Ovary (tissue), 3 donors: Measurements from ENCODE around the gene USP48.
"Not testable (repeated sequence)": the region's sequence is repeated elsewhere in the genome, so short reads cannot be mapped to it uniquely, and the experiment has no call there.

Experiments
- EP300 ChIP-seq: sonication (generic); formaldehyde crosslinking; IDR thresholded peaks from one replicate; pipeline ENCODE4 v1.6.1; 2017; ENCODE audit warnings: antibody characterized with exemption
- POLR2A ChIP-seq: fragments of 450-650 bp; IDR thresholded peaks from one replicate; pipeline ENCODE4 v1.6.1; 2017; ENCODE audit warnings: antibody characterized with exemption, mild to moderate bottlenecking, moderate library complexity
- TF ChIP-seq, protein P1 (sequence below), 3 donors: fragments of 450-650 bp in 2 of 3; fragments of 200-600 bp in 1 of 3; IDR thresholded peaks; one replicate each; pipeline versions ENCODE4 v1.5.1 to v1.8.0; 2016 to 2022; ENCODE audit warnings: antibody characterized with exemption in 3 of 3, mild to moderate bottlenecking in 1 of 3
- donor health status: DM: no; HTN: no; CAD: no.

DNA sequence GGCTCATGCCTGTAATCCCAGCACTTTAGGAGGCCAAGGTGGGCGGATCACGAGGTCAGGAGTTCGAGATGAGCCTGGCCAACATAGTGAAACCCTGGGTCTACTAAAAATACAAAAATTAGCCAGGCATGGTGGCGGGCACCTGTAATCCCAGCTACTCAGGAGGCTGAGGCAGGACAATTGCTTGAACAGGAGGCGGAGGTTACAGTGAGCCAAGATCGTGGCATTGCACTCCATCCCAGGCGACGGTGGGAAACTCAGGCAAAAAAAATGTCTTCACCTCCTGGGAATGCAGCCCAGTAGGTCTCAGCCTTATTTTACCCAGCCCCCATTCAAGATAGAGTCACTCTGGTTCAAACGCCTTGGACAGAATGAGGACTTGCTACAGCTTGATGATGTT, 2.8 kb upstream of the USP48 start:
- TF ChIP-seq, protein P1, sequence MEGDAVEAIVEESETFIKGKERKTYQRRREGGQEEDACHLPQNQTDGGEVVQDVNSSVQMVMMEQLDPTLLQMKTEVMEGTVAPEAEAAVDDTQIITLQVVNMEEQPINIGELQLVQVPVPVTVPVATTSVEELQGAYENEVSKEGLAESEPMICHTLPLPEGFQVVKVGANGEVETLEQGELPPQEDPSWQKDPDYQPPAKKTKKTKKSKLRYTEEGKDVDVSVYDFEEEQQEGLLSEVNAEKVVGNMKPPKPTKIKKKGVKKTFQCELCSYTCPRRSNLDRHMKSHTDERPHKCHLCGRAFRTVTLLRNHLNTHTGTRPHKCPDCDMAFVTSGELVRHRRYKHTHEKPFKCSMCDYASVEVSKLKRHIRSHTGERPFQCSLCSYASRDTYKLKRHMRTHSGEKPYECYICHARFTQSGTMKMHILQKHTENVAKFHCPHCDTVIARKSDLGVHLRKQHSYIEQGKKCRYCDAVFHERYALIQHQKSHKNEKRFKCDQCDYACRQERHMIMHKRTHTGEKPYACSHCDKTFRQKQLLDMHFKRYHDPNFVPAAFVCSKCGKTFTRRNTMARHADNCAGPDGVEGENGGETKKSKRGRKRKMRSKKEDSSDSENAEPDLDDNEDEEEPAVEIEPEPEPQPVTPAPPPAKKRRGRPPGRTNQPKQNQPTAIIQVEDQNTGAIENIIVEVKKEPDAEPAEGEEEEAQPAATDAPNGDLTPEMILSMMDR (IDR thresholded peaks at IDR 0.05), result not testable (repeated sequence)
- not testable (repeated sequence) for TF ChIP-seq EP300, POLR2A
